ENCODE data around the gene RFC1. TPM values are rescaled to one million over a fixed set of nuclear protein-coding genes. Genes with fewer than 3 reads are reported as not detected.

The RFC1 gene
- total and polyA plus RNA-seq, 2 donors (not counting 3 experiments of a cell fraction or from before 2014, with no cell fraction given), result 12.9 to 57.1 TPM

- peak; percentile 68 for DNase-seq (ENCODE audit: low read depth, low spot score)
- dilution Hi-C loops (cut with MboI; ENCODE audit: extremely low pct_ligation_motif_present, low sequenced_read_pairs) (no loop called here), intact Hi-C loops (cut with micrococcal nuclease) (loop anchor here (5.0 kb wide), 1 partner anchor 47 kb away; no protein-coding TSS in a partner anchor)
- peaks cover 4% of the 10 kb centered on the region for H3K4me1 ChIP-seq (ENCODE audit: control insufficient read depth, extremely low read depth, insufficient read depth, low read length)
- H3K36me3 ChIP-seq (ENCODE audit: control insufficient read depth in 2 of 2, extremely low read depth in 1 of 2, insufficient read depth in 2 of 2, low read length in 2 of 2), result peaks cover 10 to 12% of the 10 kb centered on the region in 2 experiments
- no peak overlapping the region for H2AFZ ChIP-seq (ENCODE audit: low read depth, low read length)
- BruUV-seq (replicated peaks), result no TSS peak
- H3K4me2 ChIP-seq (ENCODE audit: insufficient read depth, low read length), result no peak overlapping the region
- no peaks in the 10 kb centered on the region for H3K79me2 ChIP-seq (ENCODE audit: control insufficient read depth, insufficient read depth, low read length)
- H3K27me3 ChIP-seq (ENCODE audit: control insufficient read depth in 2 of 2, insufficient read depth in 2 of 2, low read length in 2 of 2), result no peaks in the 10 kb centered on the region
- TF ChIP-seq JUN (IDR thresholded peaks at IDR 0.05; ENCODE audit: borderline replicate concordance, insufficient read depth, insufficient read length, low read depth), result no peak
- no peak for TF ChIP-seq FOS (IDR thresholded peaks at IDR 0.05; ENCODE audit: borderline replicate concordance, insufficient read depth, low read length)
- TF ChIP-seq POLR2AphosphoS5 (IDR thresholded peaks at IDR 0.05; ENCODE audit: insufficient read depth, low read depth, low read length), result no peak
- no peak for TF ChIP-seq MYC (IDR thresholded peaks at IDR 0.05; ENCODE audit: low read depth, low read length)
- TF ChIP-seq MAX (IDR thresholded peaks at IDR 0.05; ENCODE audit: insufficient read depth, insufficient read length), result no peak
- no peak for TF ChIP-seq POLR2A (IDR thresholded peaks at IDR 0.05; ENCODE audit: low read depth, low read length)
- no peak for TF ChIP-seq EZH2 (IDR thresholded peaks at IDR 0.05; ENCODE audit: borderline replicate concordance, low read depth, low read length, severe bottlenecking)
- POLR2A ChIA-PET, result no interaction called here
- H3K9me3 ChIP-seq (replicated peaks; ENCODE audit: control insufficient read depth, insufficient read depth, low read length), result no peaks in the 10 kb centered on the region
- CTCF ChIA-PET, result interaction anchor here (0.9 to 2.5 kb wide), 2 partner anchors 9 to 49 kb away, joined by 3 to 8 read pairs; no protein-coding TSS in a partner anchor
- no peak overlapping the region for H3K4me3 ChIP-seq (replicated peaks in 1 of 3; ENCODE audit: insufficient read depth in 1 of 3, low read depth in 1 of 3, low read length in 3 of 3)
- FAIRE-seq, result peak; percentile 67
- no peaks in the 10 kb centered on the region for H4K20me1 ChIP-seq (replicated peaks; ENCODE audit: control insufficient read depth, extremely low read depth, insufficient read depth, low read length)
- no peak overlapping the region for H3K9ac ChIP-seq (replicated peaks; ENCODE audit: extremely low read depth, insufficient read depth, low read length)
- H3K27ac ChIP-seq (ENCODE audit: insufficient read depth, low read depth, low read length), result peak overlapping the region; percentile 39
- H3K9me1 ChIP-seq (replicated peaks; ENCODE audit: control insufficient read depth, extremely low read depth, insufficient read depth, low read length), result no peaks in the 10 kb centered on the region
Observed at GRCh38 chr4:39304651-39305050, 61.5 kb downstream of the RFC1 start.

- Histone ChIP-seq H3K4me2 (ENCODE audit: insufficient read depth, low read length) (no peak overlapping the region), H3K27ac (ENCODE audit: insufficient read depth, low read depth, low read length) (no peak overlapping the region), H3K9ac (replicated peaks; ENCODE audit: extremely low read depth, insufficient read depth, low read length) (no peak overlapping the region), H3K36me3 (ENCODE audit: control insufficient read depth in 2 of 2, extremely low read depth in 1 of 2, insufficient read depth in 2 of 2, low read length in 2 of 2) (peaks cover 10 to 12% of the 10 kb centered on the region in 2 experiments), H3K4me1 (ENCODE audit: control insufficient read depth, extremely low read depth, insufficient read depth, low read length) (peaks cover 4% of the 10 kb centered on the region), H3K4me3 (replicated peaks in 1 of 3; ENCODE audit: insufficient read depth in 1 of 3, low read depth in 1 of 3, low read length in 3 of 3) (no peak overlapping the region), H3K9me3 (replicated peaks; ENCODE audit: control insufficient read depth, insufficient read depth, low read length) (no peaks in the 10 kb centered on the region), H3K27me3 (ENCODE audit: control insufficient read depth in 2 of 2, insufficient read depth in 2 of 2, low read length in 2 of 2) (no peaks in the 10 kb centered on the region), H2AFZ (ENCODE audit: low read depth, low read length) (no peak overlapping the region), H3K9me1 (replicated peaks; ENCODE audit: control insufficient read depth, extremely low read depth, insufficient read depth, low read length) (no peaks in the 10 kb centered on the region), H4K20me1 (replicated peaks; ENCODE audit: control insufficient read depth, extremely low read depth, insufficient read depth, low read length) (no peaks in the 10 kb centered on the region), H3K79me2 (ENCODE audit: control insufficient read depth, insufficient read depth, low read length) (no peaks in the 10 kb centered on the region)
- TF ChIP-seq MAX (IDR thresholded peaks at IDR 0.05; ENCODE audit: insufficient read depth, insufficient read length) (no peak), MYC (IDR thresholded peaks at IDR 0.05; ENCODE audit: low read depth, low read length) (no peak), GATA2 (IDR thresholded peaks at IDR 0.05; ENCODE audit: insufficient read depth, insufficient read length, low read depth, low read length) (no peak), EZH2 (IDR thresholded peaks at IDR 0.05; ENCODE audit: borderline replicate concordance, low read depth, low read length, severe bottlenecking) (no peak), JUN (IDR thresholded peaks at IDR 0.05; ENCODE audit: borderline replicate concordance, insufficient read depth, insufficient read length, low read depth) (no peak), POLR2A (IDR thresholded peaks at IDR 0.05; ENCODE audit: low read depth, low read length) (no peak)
- DNase-seq (ENCODE audit: low read depth, low spot score) (no peak), FAIRE-seq (no peak)
- intact Hi-C loops (cut with micrococcal nuclease), result loop anchor here (5.0 kb wide), 1 partner anchor 47 kb away; no protein-coding TSS in a partner anchor
- BruUV-seq (replicated peaks), result no TSS peak
- POLR2A ChIA-PET, result no interaction called here
- CTCF ChIA-PET, result interaction anchor here (0.8 to 2.5 kb wide), 2 partner anchors 48 to 401 kb away, joined by 3 to 8 read pairs; no protein-coding TSS in a partner anchor
- dilution Hi-C loops (cut with MboI; ENCODE audit: extremely low pct_ligation_motif_present, low sequenced_read_pairs), result no loop called here
Observed at GRCh38 chr4:39303871-39304270, 62.3 kb downstream of the RFC1 start.

Measured in endothelial cell of umbilical vein (primary cell).